Mesendoderm (in vitro differentiated cells): ENCODE measurements around the gene KMT5B.
A peak's percentile ranks its signal among the peaks of the same experiment; 100 is the strongest.
"Not testable (repeated sequence)": the region's sequence is repeated elsewhere in the genome, so short reads cannot be mapped to it uniquely, and the experiment has no call there.

Experiments
- DNase-seq: peaks from one replicate; pipeline ENCODE4 v3.0.0; 2013
- H2AK5ac ChIP-seq: 2 replicates; pipeline ENCODE4 v1.6.1; 2013; ENCODE audit warnings: low read length, inconsistent platforms
- H2BK120ac ChIP-seq: 2 replicates; pipeline ENCODE4 v1.6.1; 2013; ENCODE audit warnings: low read depth, mild to moderate bottlenecking, low read length, moderate library complexity, mixed read lengths
- H2BK15ac ChIP-seq: replicated peaks from 2 replicates; pipeline ENCODE4 v1.6.1; 2013; ENCODE audit warnings: low read depth, mild to moderate bottlenecking, moderate library complexity
- H2BK5ac ChIP-seq: 2 replicates; pipeline ENCODE4 v1.6.1; 2013; ENCODE audit warnings: low read length, inconsistent platforms
- H3K18ac ChIP-seq: 2 replicates; pipeline ENCODE4 v1.6.1; 2013; ENCODE audit warnings: mild to moderate bottlenecking, low read length, mixed read lengths
- H3K23ac ChIP-seq: one replicate; pipeline ENCODE4 v1.6.1; 2013; ENCODE audit warnings: low read length
- H3K27ac ChIP-seq: 2 replicates; pipeline ENCODE4 v1.5.1; 2013; ENCODE audit warnings: low read depth, mild to moderate bottlenecking, inconsistent platforms, low read length, moderate library complexity
- H3K27me3 ChIP-seq: 2 replicates; pipeline ENCODE4 v1.6.1; 2013; ENCODE audit warnings: low read length, control low read depth, mild to moderate bottlenecking, inconsistent platforms; ENCODE audit not compliant: insufficient read depth, poor library complexity
- H3K36me3 ChIP-seq: 2 replicates; pipeline ENCODE4 v1.6.1; 2013; ENCODE audit warnings: low read length, inconsistent platforms; ENCODE audit not compliant: control insufficient read depth, insufficient read depth
- H3K4ac ChIP-seq: one replicate; pipeline ENCODE4 v1.6.1; 2013; ENCODE audit warnings: low read depth, mild to moderate bottlenecking, low read length, moderate library complexity
- H3K4me1 ChIP-seq: 2 replicates; pipeline ENCODE4 v1.6.1; 2013; ENCODE audit warnings: low read depth, low read length, inconsistent platforms; ENCODE audit not compliant: control insufficient read depth
- H3K4me2 ChIP-seq: 2 replicates; pipeline ENCODE4 v1.6.1; 2013; ENCODE audit warnings: low read length
- H3K4me3 ChIP-seq: 2 replicates; pipeline ENCODE4 v1.5.1; 2013; ENCODE audit warnings: mild to moderate bottlenecking, low read length
- H3K56ac ChIP-seq: one replicate; pipeline ENCODE4 v1.6.1; 2013; ENCODE audit warnings: low read length
- H3K79me1 ChIP-seq: 2 replicates; pipeline ENCODE4 v1.6.1; 2013; ENCODE audit warnings: low read length, inconsistent platforms
- H3K79me2 ChIP-seq: 2 replicates; pipeline ENCODE4 v1.6.1; 2013; ENCODE audit warnings: mild to moderate bottlenecking, low read length; ENCODE audit not compliant: control insufficient read depth, insufficient read depth
- H3K9ac ChIP-seq: 2 replicates; pipeline ENCODE4 v1.6.1; 2013; ENCODE audit warnings: low read length, inconsistent platforms
- H4K5ac ChIP-seq: one replicate; pipeline ENCODE4 v1.6.1; 2013; ENCODE audit warnings: low read length
- H4K8ac ChIP-seq: one replicate; pipeline ENCODE4 v1.6.1; 2013; ENCODE audit warnings: low read depth, mild to moderate bottlenecking, control low read depth, low read length, moderate library complexity
- WGBS: extraction: QIAGEN DNeasy Blood & Tissue Kit; methylation state at CpG from one replicate; pipeline ENCODE4 v1.1.7; 2013; ENCODE audit warnings: low lambda C conversion rate, missing lambda C conversion rate; ENCODE audit not compliant: insufficient coverage; ENCODE audit errors: extremely low coverage; 5-methylcytosine and 5-hydroxymethylcytosine counted together

Gene KMT5B

DNA sequence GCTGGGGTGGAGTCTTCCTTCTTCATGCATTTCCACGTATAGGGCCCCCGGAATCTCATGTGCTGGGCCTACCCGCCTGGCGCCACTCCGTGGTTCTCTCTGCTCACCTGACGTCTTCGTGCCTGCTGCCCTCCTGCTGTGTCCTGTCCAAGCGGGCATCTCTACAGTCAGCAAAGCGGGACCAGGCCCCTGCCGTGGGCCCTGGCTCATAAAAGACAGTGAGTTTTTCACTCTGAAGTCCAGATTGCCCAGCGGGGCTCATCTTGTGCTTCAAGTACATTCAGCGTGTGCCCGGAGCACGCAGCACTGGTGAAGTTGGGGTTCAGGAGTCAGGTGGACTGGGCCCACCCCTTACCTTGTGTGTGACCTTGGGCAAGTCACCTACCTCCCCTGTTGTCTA, 41.3 kb upstream of the KMT5B start:
- H2BK5ac ChIP-seq, result no peak overlapping the region
- H4K8ac ChIP-seq, result no peak overlapping the region
- H3K4me1 ChIP-seq, result no peaks in the 10 kb centered on the region
- DNase-seq, result no peak
- no peak overlapping the region for H2BK15ac ChIP-seq
- no peak overlapping the region for H3K4me3 ChIP-seq
- H3K4ac ChIP-seq, result no peak overlapping the region
- H2BK120ac ChIP-seq, result no peak overlapping the region
- H3K4me2 ChIP-seq, result no peak overlapping the region
- H3K27ac ChIP-seq, result no peak overlapping the region
- H3K79me1 ChIP-seq, result no peaks in the 10 kb centered on the region
- no peaks in the 10 kb centered on the region for H3K36me3 ChIP-seq
- H3K56ac ChIP-seq, result no peak overlapping the region
- no CpG with 5 or more reads among the region's 14 CpGs for WGBS
- H3K23ac ChIP-seq, result no peak overlapping the region
- H2AK5ac ChIP-seq, result no peak overlapping the region
- H3K27me3 ChIP-seq, result no peaks in the 10 kb centered on the region
- H3K9ac ChIP-seq, result no peak overlapping the region
- H3K79me2 ChIP-seq, result no peaks in the 10 kb centered on the region
- H4K5ac ChIP-seq, result no peak overlapping the region
- H3K18ac ChIP-seq, result no peak overlapping the region

DNA sequence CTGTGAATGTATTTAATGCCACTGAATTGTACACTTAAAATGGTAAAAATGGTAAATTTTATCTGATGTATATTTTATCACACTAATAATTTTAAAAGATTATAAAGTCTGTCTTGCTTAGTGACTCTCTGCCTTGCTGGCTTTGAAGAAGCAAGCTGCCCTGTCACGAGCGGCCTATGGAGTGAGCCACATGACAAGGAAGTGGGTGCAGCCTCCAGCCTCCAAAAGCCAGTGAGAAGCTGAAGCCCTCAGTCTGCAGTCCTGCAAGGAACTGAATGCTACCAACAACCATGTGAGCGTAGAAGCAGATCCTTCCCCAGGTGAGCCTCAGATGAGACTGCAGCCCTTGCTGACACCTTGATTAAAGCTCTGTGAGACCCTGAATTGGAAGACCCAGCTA, 38.7 kb upstream of the KMT5B start:
- Histone ChIP-seq H4K8ac (no peak overlapping the region), H3K9ac (no peak overlapping the region), H3K27me3 (no peaks in the 10 kb centered on the region), H3K18ac (no peak overlapping the region), H3K79me1 (no peaks in the 10 kb centered on the region), H4K5ac (no peak overlapping the region), H3K4ac (no peak overlapping the region), H2BK15ac (no peak overlapping the region), H3K36me3 (no peaks in the 10 kb centered on the region), H2AK5ac (no peak overlapping the region), H3K79me2 (no peaks in the 10 kb centered on the region), H3K4me1 (no peaks in the 10 kb centered on the region), H2BK120ac (no peak overlapping the region), H2BK5ac (no peak overlapping the region), H3K23ac (no peak overlapping the region), H3K4me3 (no peak overlapping the region), H3K4me2 (no peak overlapping the region), H3K56ac (no peak overlapping the region), H3K27ac (no peak overlapping the region)
- DNase-seq, result no peak
- WGBS, result no CpG with 5 or more reads among the region's 3 CpGs

DNA sequence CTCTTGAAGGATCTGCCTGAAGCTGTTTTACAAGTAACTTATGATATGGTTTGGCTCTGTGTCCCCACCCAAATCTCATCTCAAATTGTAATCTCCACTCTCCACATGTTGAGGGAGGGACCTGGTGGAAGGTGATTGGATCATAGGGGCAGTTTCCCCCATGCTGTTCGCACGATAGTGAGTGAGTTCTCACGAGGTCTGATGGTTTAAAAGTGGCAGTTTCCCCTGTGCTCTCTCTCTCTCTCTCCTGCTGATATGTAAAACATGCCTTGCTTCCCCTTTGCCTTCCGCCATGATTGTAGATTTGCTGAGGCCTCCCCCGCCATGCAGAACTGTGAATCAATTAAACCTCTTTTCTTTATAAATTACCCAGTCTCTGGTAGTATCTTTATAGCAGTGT, 31.8 kb upstream of the KMT5B start:
- not testable (repeated sequence) for H3K4me1 ChIP-seq, H2BK15ac ChIP-seq, H2AK5ac ChIP-seq, H3K27ac ChIP-seq, H4K5ac ChIP-seq, H3K23ac ChIP-seq, H3K4ac ChIP-seq, H3K18ac ChIP-seq, H3K79me1 ChIP-seq, H2BK5ac ChIP-seq, H3K79me2 ChIP-seq, H4K8ac ChIP-seq, H3K9ac ChIP-seq, H2BK120ac ChIP-seq, H3K4me3 ChIP-seq, H3K27me3 ChIP-seq, H3K36me3 ChIP-seq, H3K56ac ChIP-seq, H3K4me2 ChIP-seq
- DNase-seq, result peak; percentile 16
- no CpG with 5 or more reads among the region's 5 CpGs for WGBS

DNA sequence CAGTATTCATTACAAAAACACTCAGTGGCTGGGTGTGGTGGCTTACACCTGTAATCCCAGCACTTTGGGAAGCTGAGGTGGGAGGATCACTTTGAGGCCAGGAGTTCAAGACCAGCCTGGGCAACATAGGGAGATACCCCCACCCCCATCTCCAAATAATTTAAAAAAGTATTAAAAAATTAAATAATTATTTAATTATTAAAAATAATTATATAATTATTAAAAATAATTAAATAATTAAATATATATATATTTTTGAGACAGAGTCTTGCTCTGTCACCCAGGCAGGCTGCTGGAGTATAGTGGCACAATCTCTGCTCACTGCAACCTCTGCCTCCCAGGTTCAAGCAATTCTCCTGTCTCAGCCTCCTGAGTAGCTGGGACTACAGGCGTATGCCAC, 30.8 kb upstream of the KMT5B start:
- H3K4me3 ChIP-seq, H3K36me3 ChIP-seq, H2AK5ac ChIP-seq, H3K9ac ChIP-seq, H2BK5ac ChIP-seq, H4K5ac ChIP-seq, H3K27me3 ChIP-seq, H3K23ac ChIP-seq, H4K8ac ChIP-seq, H3K4me2 ChIP-seq, H3K79me2 ChIP-seq, H2BK15ac ChIP-seq, H3K79me1 ChIP-seq, H3K56ac ChIP-seq, H3K4me1 ChIP-seq, H3K27ac ChIP-seq, H3K18ac ChIP-seq, DNase-seq, H3K4ac ChIP-seq, H2BK120ac ChIP-seq: not testable (repeated sequence)
- WGBS, result no CpG with 5 or more reads among the region's 1 CpG

DNA sequence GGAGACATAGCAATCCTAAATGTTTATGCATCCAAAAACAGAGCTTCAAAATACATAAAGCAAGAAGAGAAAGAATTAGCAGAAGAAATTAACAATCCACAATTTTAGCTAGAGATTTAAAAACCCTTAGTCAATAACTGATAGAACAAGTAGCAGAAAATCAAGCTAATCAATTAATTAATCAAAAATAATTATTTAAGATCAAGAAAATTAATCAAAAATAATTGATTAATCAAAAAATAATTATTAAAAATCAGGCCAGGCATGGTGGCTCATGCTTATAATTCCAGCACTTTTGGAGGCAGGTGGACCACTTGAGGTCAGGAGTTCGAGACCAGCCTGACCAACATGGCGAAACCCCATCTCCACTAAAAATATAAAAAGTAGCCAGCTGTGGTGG, 29.5 kb upstream of the KMT5B start:
- no peaks in the 10 kb centered on the region for H3K36me3 ChIP-seq
- H2BK15ac ChIP-seq, result no peak overlapping the region
- DNase-seq, result no peak
- no peak overlapping the region for H3K4me3 ChIP-seq
- H2BK5ac ChIP-seq, result no peak overlapping the region
- no peak overlapping the region for H2AK5ac ChIP-seq
- H3K4ac ChIP-seq, result no peak overlapping the region
- no peaks in the 10 kb centered on the region for H3K79me1 ChIP-seq
- no peaks in the 10 kb centered on the region for H3K4me1 ChIP-seq
- H3K27ac ChIP-seq, result no peak overlapping the region
- H3K18ac ChIP-seq, result no peak overlapping the region
- no peak overlapping the region for H4K8ac ChIP-seq
- H3K56ac ChIP-seq, result no peak overlapping the region
- no peak overlapping the region for H2BK120ac ChIP-seq
- WGBS, result no CpG with 5 or more reads among the region's 2 CpGs
- H3K4me2 ChIP-seq, result no peak overlapping the region
- H3K23ac ChIP-seq, result no peak overlapping the region
- no peaks in the 10 kb centered on the region for H3K79me2 ChIP-seq
- no peaks in the 10 kb centered on the region for H3K27me3 ChIP-seq
- no peak overlapping the region for H4K5ac ChIP-seq
- H3K9ac ChIP-seq, result no peak overlapping the region

DNA sequence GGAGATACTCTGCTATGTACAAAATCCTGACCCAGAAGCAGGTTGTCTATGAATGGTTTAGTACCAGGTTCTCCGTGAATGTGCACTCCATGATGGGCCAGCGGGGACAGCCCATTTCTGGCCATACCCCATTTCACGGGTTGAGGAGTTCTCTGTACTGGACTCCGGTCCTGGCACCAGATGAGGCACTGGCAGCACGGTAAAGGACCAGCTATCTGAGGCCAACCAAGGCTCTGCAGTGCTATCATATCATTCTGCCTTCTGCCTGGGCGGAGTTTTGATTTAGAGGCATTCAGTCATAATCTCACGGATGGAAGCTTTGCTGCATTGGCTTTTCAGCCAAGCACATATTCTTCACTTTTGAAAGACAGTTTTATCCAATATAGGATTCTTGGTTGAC, 18.5 kb upstream of the KMT5B start:
- Histone ChIP-seq H3K4me2 (no peak overlapping the region), H3K4ac (no peak overlapping the region), H2AK5ac (no peak overlapping the region), H4K5ac (no peak overlapping the region), H3K18ac (no peak overlapping the region), H3K27ac (no peak overlapping the region), H2BK5ac (no peak overlapping the region), H3K56ac (no peak overlapping the region), H3K4me3 (no peak overlapping the region), H2BK15ac (no peak overlapping the region), H3K4me1 (no peaks in the 10 kb centered on the region), H2BK120ac (no peak overlapping the region), H3K36me3 (no peaks in the 10 kb centered on the region), H3K27me3 (no peaks in the 10 kb centered on the region), H3K79me1 (no peaks in the 10 kb centered on the region), H4K8ac (no peak overlapping the region), H3K23ac (no peak overlapping the region), H3K79me2 (no peaks in the 10 kb centered on the region), H3K9ac (no peak overlapping the region)
- WGBS, result no CpG with 5 or more reads among the region's 7 CpGs
- no peak for DNase-seq
